Non-pigmented ciliary epithelial cell (primary cell): Measurements from ENCODE around the gene PTPRR.

Experiments
- DNase-seq: peaks from one replicate; pipeline ENCODE4 v3.0.0-alpha.2; 2010; ENCODE audit warnings: low read depth

PTPRR gene, protein sequence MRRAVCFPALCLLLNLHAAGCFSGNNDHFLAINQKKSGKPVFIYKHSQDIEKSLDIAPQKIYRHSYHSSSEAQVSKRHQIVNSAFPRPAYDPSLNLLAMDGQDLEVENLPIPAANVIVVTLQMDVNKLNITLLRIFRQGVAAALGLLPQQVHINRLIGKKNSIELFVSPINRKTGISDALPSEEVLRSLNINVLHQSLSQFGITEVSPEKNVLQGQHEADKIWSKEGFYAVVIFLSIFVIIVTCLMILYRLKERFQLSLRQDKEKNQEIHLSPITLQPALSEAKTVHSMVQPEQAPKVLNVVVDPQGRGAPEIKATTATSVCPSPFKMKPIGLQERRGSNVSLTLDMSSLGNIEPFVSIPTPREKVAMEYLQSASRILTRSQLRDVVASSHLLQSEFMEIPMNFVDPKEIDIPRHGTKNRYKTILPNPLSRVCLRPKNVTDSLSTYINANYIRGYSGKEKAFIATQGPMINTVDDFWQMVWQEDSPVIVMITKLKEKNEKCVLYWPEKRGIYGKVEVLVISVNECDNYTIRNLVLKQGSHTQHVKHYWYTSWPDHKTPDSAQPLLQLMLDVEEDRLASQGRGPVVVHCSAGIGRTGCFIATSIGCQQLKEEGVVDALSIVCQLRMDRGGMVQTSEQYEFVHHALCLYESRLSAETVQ

DNA sequence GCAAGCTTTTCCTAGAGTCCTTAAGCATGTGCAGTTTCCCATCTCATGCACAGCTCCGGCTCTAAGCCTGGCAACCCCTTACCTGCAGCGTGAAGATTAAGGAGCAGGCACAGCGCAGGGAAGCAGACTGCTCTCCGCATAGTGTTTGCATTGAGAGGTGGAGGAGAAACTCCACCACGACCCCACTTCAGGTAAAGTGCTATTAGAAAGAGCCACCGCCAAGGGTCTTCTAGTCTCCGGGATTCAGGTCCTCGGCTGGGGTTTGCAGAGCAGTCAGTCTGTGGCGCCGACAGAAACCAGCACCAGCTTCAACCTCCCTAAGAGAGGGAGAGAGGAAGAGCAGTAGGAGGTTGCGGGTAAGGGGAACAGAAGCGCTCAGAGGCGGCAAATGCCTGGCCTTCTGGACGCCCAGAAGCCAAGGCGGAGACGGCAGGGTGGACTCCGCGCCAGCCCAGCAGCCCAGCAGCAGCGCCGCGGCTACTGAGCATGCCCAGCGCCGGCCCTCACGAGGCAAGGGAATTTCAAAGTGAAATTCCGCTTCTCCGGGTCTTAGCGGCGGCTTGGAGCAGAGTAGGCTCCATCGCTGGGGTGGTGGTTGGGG is at the start of gene PTPRR:
Gene PTPRR (minus strand): TSS at position 488 of the 601 bp plus-strand sequence. CDS start 348 bp downstream, at position 140.
- DNase-seq, result no peak

DNA sequence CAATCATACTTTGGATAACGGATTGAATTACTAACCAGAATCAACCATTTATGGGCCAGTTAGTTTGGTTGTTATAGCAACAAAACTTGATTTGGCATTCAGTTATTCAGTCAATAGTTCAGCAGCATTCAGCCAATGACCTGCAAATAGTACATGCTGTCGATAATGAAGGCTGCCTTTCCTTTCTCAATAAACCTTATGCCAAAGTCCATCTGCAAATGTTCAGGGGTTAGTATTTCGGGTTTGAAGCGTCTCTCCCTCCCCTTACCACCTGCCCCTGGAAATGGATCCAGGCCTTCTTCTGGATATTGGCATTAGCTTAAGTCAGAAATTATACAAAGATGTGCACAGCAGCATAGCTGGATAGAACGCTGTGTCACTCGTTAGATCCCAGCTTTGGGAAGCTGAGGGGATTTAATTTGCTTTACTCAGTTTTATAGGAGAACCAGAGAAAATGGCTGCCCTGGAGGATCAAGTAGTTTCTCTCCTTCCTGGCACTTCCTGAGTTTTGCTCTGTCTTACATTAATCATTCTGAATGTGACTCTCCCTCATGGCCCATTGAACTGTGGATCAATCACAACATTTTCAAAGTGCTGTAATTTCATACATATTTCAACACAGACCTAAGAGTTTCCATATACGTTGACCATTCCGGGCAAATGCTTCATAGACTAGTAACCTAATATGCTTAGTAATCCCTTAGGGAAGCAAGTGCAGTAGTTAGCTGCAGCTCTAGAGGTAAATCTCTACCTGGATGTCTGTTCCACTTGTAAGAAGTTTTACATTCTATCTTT is 46.7 kb upstream of the PTPRR start:
- DNase-seq, result no peak

DNA sequence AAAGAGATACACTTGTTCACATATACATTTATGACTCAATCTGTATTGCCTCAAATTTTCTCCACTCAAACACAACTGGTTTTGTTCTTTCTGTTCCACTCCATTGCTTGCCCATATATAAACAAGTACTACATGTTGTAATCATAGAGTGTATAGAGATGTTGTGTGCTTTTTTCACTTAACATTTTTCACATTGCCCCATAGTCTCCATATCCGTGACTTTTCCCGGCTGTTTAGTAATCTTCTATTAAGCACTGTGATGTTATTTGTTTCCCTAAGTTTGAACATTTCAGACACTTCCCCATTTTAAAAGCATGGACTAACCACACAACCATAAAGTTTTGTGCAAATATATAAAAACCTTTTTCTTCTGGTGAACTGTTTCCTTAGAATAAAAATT is 45.5 kb upstream of the PTPRR start:
- DNase-seq, result no peak

DNA sequence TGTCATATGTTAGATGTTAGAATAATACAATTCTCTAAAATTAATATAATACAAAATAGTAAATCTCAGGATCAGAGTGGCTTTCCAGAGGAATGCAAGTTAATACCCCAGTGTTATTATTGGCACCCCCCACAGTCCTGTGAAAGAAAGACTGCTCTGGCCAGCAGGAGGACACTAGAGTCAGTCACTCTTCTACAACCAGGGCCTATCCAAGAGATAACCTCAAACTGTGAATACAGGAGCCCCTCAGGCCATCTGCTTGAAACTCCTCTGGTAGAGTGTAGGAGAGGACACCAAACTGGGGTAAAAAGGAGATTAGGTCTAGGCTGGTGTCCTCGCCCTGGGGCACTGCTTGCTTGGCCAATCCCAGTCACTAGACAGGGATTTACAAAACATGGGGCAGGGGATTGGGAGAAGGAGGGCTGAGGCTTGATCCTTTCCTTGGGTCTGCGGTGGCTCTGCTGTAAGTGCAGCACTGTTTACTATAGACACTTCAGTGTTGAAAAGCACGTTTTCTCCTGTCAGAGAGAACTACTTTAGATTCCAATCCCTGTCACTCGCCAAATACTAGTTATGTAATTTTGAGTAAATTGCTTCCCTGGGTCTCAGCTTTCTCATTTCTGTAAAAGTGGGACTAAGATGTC is 44.5 kb upstream of the PTPRR start:
- DNase-seq, result no peak

DNA sequence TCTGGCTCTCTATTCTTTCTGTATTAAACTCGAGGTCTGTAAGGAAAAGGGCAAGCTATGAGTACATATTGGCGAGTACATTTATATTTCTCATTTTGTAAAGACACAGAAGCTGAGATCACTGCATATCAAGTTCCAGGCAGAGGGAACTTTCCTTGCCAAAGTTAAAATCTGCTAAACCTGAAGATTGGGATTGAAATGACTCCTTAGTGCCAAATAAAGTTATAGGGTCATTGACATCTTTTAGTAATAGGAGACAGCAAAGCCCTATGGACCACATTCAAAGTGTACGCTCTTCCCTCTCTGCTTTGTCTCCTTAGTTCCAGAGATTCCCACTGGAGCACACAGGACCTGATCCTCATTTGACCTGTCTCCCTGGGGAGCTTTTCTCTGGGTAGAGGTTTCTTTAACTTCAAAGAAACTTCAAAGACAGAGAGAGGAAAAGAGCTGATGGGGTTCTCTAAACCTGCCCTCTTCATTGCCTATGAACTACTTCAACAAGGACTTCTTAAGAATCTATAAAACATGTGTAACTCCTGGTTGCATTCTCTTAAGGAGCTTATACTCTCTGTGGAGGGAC is 42.6 kb upstream of the PTPRR start:
- DNase-seq, result no peak

DNA sequence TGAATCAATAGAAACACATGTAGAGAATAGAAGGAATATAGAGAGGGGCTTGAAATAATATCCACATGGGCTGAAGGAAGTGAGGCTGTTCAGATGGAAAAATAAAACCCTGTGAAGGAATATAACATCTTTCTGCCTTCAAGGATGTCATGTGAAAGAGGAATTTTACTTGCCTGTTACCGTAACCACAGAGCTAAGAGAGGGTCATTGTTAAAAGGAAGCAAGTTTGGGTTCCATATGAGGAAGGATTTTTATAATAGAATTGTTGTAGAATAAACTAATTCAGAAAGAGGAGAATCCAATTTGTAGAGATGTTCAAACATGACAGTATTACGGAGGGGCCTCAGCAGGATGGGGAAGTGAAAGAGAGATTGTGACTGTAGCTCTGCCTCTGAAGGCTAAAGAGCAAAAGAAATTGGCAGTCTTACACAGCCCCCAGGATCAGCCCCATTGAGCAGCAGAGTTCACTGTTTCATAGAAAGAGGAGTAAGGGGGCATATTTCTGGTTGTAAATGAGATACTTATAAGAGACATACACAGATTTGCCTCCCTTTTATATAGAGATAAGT is 41.8 kb upstream of the PTPRR start:
- no peak for DNase-seq

DNA sequence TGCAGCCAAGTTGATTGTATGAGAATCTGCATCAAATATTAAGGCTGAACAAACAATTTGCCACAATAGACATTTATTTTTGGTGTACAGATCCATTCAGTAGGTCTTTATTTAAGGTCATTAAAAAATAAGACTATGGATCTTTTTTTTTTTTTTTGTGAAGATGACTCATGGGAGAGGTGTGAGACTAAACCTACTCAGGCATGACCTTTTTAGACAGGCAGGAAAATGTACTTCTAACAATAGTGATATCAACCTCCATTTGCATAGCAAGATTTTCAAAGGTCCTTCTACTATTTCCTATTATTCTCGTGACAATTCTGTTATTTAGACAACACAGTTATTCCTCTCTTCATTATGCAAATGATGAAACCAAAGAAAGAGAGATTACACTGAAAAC is 39.9 kb upstream of the PTPRR start:
- DNase-seq, result no peak

DNA sequence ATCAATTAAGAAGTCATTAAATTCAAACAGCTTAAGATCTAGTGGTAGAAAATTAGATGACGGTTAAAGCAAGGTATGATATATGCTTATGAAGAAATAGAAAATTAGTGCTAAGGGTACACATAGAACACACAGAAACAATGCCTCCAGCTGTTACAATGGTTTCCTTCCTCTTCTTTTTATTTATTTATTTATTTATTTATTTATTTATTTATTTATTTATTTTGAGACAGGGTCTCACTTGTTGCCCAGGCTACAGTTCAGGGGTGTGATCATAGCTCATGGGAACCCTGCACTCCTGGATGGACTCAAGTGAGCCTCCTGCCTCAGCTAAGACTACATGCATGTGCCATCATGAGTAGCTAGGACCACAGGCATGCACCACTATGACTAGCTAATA is 34.9 kb upstream of the PTPRR start:
- DNase-seq, result no peak

DNA sequence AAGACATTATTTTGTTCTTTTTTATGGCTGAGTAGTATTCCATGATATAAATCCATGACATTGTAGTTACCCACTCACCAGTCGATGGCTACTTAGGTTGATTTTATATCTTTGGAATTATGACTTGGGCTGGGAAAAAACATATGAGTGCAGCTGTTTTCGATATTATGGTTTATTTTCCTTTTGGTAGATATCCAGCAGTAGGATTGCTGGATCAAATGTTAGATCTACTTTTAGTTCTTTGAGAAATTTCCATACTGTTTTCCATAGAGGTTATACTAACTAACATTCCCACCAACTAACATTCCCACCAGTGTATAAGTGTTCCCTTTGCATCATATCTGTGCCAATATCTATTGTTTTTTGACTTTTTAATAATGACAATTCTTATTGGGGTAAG is 29.9 kb upstream of the PTPRR start:
- no peak for DNase-seq

DNA sequence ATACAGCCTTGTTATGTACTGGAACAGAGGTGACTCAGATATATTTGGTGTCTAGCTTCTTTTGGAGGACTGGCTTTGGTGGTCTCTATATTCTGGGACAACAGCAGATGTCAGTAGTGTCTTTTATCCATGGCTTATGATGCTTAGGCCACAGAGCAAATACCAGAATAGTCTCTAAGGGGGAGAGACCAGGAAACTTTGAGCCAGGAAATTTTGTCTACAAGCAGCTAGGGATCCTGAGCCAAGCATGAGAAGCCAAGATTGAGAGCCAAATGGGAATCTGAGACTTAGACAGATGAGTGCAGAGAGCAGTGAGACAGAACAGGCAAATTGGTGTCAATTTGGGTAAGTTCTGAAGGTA is 28.4 kb upstream of the PTPRR start:
- no peak for DNase-seq

DNA sequence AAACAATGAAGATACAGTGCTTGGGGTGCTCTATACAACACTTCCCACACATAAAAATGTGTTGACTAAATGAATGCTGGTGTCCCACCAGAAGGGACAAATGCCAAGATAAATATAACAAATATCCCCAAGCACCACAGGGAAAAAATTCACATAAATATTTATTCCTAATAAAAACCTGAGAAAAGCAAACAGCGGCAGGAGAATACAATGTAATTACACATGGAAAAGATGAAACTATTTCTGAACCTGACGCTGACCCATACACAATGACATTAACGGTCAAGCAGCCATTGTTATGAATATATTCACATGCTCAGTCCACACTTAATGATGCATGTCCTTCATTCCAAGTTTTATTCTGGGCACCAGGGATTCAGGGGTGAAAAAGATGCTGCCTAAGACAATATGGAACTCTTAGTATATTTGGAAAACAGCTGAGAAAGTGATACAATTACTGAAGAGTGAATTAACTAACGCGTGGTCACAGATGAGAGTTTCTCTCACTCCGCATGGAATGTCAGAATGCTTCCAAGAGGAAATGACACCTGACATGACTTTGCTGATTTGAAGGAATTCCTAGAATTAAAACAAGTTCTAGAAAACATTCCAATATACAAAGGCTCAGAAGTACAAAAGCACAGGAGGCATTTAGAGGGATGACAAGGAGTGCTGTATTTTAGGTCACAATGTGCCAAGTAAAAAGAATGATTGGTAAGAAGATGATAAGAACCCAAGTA is 27.9 kb upstream of the PTPRR start:
- DNase-seq, result no peak

DNA sequence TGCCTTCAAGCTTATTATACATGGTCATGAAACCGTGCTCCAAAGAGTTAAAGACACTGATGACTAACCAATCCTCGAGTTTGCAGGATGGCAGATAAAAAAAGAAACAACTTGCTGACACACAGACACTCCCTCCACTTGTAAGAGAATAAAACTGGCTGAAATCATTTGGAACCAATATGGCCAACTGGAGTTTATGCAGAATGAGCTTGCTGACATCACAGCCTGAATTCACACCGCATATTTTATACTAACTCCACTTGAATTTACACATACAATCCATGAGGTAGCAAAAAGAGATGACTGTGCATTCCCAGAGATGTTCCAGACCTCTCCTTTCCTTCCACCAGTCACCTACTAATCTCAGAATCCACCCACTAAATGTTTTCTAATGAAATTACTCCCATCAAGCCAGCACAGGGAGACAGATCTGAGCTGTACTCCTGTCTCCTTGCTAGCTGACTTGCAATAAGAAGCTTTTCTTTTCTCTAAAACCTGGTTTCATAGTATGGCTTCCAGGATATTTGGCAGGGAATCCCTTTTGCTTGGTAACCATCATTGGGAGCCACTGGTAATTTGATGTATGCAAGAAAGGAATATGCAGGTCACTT is 15.8 kb upstream of the PTPRR start:
- no peak for DNase-seq

DNA sequence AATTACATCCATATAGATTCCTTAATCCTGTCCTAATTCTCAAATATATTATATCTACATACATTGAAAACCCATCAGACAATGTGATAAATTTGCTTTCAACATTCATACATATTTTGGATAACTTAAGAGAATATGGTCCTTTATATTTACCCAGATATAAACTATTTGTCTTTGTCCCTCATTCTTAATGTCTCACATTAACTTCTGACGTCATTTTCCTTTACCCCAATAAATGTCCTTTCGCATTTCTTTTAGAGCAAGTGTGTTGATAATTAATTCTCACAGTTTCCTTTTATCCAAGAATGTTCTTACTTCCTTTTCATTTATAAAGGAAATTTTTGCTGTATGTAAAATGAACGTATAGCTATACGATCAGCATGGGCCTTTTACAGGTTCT is 12.6 kb upstream of the PTPRR start:
- no peak for DNase-seq

DNA sequence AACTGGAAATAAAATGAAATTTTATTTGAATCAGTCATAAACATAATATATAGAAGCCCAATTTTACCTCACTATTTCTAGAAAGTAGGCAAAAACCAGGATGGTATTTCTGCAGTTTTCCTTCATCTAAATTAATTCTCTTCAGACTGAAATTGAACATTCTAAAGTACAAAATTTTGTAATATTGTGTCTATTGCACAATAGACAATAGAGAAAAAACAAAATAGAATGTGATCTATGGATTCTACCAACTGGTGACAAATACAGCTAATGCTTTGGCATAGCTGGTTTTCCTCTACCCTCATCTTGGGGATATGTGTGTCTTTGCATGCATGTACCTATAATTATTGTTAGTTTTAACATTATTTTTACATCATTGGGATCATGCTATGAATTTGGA is 8.5 kb upstream of the PTPRR start:
- no peak for DNase-seq

DNA sequence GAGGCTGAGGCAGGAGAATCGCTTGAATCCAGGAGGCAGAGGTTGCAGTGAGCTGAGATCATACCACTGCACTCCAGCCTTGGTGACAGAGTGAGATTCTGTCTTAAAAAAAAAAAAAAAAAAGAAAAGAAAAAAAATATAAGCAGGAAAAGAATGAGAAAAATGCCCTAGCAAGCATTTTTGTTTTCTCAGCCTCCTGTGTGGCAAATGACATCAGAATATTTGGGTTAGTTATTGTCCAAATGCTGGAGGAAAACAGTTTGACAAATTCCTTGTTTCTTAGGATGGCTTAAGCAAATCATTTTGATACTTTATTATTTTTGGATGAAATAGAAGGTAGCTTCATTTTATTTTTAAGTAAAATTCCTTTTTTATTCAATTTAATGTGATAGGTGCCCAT is 7.5 kb upstream of the PTPRR start:
- no peak for DNase-seq

DNA sequence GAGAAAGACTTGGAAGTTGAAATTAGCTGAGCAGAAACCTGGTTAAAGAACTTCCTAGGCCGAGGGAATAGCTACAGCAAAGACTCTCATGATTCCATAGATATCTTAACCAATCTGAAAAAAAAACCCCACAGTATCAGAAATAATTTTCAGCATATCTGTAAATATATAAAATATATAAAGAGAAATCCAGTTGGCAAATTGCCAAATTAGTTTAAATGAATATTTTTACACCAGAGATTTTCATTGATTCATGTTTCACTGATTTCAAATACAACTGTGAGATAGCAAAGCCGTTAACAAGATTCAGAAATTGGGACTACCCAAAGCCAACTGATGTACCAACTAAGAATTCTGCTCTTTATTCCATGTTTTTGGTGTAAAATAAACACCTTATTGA is 6.8 kb upstream of the PTPRR start:
- no peak for DNase-seq

DNA sequence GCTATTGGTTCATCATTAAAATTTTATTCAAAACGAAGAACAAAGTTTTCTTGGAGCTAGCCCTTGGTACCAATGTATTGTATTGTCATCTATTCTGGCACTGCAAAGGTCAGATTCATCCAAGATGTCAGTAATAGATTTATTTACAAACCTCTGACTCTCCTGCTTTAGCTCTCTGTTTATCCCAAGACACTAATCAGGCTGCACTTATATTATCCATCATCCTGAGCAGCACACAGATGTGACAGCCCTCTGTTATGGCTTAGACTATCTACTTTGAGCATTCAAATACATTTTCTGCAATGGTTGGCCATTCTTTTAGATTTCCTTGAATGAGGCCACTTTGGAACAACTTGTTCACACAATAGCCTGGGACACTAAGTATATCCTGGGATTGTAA is 5.0 kb upstream of the PTPRR start:
- DNase-seq, result no peak

DNA sequence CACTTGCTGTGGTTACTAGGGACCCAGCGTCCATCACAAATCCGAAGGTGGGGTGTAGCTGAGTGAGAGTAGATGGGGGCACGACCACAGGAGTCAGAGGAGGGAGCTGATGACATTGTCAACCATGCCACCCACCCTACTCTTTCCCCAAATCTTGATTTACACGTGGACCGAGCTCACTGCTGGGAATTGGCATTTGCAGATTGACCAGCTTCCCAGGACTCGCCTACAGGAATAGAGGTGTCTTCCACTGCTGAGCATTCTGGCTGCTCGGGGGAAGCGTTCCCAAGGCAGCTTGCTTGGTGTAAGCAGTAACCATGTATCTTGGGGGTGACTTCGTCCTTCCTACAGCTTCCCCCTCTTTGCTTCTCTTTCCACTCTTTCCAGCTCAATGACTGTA is 353 bp upstream of the PTPRR start:
- no peak for DNase-seq

DNA sequence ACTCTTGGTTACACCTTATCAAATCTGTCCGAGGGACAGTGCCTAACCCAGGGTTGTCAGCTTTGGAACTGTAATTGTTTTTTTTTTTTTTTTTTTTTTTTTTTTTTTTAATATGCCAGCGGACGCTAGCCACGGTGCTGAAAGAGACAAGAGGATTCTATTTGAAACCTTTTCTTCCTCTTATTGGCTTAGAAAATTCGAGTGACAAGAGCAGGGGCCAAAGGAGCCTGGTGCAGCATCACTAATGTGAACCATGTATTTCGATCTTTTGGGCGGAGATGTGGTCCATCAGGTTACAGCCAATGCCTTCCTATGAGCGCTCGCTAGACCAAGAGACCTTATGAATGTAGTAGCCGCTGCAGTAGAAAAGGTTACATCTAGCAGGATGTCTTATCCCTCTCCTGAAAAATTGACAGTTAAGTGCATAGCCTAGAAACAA is 922 bp downstream of the PTPRR start:
- DNase-seq, result no peak

DNA sequence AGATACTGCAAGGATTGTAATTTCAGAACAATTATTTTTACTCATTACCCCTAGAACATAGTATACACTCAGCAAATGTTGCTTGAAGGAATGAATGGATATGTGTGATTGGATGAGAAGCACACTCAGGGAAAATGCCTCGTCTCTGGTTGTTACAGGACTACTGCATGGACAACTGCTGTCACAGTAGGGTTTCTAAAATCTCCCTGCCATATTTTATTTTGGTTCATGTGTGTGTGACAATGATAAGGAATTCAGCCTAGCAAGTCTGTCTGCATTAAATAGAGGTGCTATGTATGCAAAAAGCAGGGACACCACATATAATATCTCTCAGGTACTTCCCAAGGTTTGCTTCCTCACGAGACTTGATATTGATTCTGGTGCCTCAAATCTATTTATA is 1.4 kb downstream of the PTPRR start:
- no peak for DNase-seq
